Stimulated activated naive B cell treated with anti-CD40 and anti-IgM and Interleukin-4, amounts not matched to agents 10 μg/mL and 1 μg/mL and 100 μg/mL, for 72 hours (primary cell): ENCODE measurements around the gene TP53I11.

Experiments used
- ATAC-seq, 2 donors: fragments of 150-1000 bp; cut with Tn5 transposase; replicated peaks; 2 replicates each; pipeline ENCODE4 v1.10.0; 2021; ENCODE audit warnings: moderate library complexity in 1 of 2
- DNase-seq: peaks from one replicate; pipeline ENCODE4 v3.0.0; 2021
- H3K27ac Mint-ChIP-seq: one replicate; pipeline ENCODE4 v1.8.0; 2022; ENCODE audit warnings: mild to moderate bottlenecking, mixed read lengths
- H3K27me3 Mint-ChIP-seq, 2 donors: one replicate each; pipeline ENCODE4 v1.8.0; 2022; ENCODE audit warnings: mixed read lengths in 2 of 2
- H3K36me3 Mint-ChIP-seq, 2 donors: one replicate each; pipeline ENCODE4 v1.8.0; 2022; ENCODE audit warnings: mixed read lengths in 2 of 2, mild to moderate bottlenecking in 1 of 2
- H3K4me1 Mint-ChIP-seq, 2 donors: one replicate each; pipeline ENCODE4 v1.8.0; 2022; ENCODE audit warnings: mixed read lengths in 2 of 2, mild to moderate bottlenecking in 1 of 2
- H3K4me3 Mint-ChIP-seq, 2 donors: one replicate each; pipeline ENCODE4 v1.8.0; 2022; ENCODE audit warnings: mild to moderate bottlenecking in 2 of 2, mixed read lengths in 2 of 2, moderate library complexity in 1 of 2
- H3K9me3 Mint-ChIP-seq, 2 donors: one replicate each; pipeline ENCODE4 v1.8.0; 2022; ENCODE audit warnings: mixed read lengths in 2 of 2, mild to moderate bottlenecking in 1 of 2

TP53I11 gene

DNA sequence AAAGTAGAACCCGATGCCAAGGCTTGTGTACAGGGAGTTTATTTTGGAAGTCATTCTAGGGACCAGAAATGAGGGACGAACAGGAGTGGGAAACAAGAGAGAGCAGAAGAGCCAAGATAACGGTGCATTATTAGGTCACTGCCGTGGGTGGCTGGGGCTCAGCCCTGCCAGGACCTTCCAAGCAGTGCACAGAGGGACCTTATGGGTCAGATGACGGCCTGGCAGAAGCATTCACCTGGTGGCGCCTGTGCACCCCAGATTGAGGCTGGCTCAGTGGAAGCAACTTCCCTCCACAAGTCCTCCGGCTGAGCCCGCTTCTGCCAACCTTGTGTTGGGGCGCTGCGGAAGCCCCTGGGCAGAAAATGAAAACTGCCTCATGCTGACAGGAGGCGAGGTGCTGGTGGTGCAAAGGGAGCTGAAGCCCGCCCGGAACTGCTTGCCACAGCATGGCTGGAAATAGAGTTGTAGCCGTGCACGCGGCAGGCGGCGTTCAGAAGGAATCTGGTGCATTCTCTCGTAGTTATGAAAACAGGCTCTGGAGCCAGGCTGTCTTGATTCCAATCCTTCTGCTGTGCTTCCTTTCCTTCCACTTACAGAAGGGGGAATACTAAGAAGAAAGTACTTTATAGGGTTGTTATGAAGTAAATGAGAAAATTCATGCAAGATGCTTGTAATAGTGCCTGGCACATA lies 22.2 kb upstream of the TP53I11 start:
- Mint-ChIP-seq H3K27ac (no peak overlapping the region), H3K4me1 (peaks cover 0 to 3% of the 10 kb centered on the region in 2 donors), H3K4me3 (no peak overlapping the region), H3K36me3 (no peaks in the 10 kb centered on the region), H3K9me3 (no peaks in the 10 kb centered on the region), H3K27me3 (peaks cover 0 to 8% of the 10 kb centered on the region in 2 donors)
- DNase-seq: no peak
- no peak for ATAC-seq

DNA sequence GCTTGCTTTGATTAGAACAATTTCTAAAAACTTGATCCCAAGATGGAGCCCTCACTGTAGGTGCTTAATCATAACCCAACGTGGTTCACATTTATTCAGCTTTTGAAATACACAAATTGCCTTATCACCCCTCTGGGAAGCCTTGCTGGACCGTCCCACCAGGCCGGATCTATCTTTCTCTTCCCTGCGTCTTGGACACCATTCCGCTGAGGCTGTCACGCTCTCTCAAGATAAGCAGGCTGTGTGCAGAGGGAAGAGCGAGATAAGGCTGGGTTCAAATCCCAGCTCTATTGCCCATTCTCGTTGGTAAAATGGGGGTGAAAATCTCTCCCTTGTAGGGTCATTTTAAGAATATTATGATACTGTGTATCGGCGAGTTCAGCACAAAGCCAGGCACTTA lies 20.5 kb upstream of the TP53I11 start:
- H3K27me3 Mint-ChIP-seq: no peaks in the 10 kb centered on the region
- ATAC-seq (no peak), DNase-seq (no peak)
- no peaks in the 10 kb centered on the region for H3K9me3 Mint-ChIP-seq
- no peak overlapping the region for H3K4me3 Mint-ChIP-seq
- H3K4me1 Mint-ChIP-seq: no peaks in the 10 kb centered on the region
- H3K27ac Mint-ChIP-seq: no peak overlapping the region
- no peaks in the 10 kb centered on the region for H3K36me3 Mint-ChIP-seq

DNA sequence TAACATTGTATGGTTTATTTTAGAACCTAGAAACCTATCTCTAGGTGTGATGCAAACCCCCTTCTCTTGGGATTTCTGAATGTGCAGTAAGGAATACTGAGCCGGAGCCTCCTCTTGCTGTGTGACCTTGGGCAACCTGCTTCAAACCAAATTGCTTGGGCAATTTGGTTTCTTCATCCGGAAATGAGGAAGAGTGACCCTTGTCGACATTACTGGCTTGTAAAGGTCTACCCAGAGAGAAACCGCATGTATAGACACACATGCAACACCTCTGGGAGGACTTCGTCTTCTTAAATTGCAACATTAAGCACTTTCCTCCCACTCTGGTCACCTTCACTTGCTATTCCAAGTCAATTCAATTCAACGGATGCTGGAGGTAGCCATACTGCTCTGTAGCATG lies 19.6 kb upstream of the TP53I11 start:
- DNase-seq (no peak), ATAC-seq (no peak)
- H3K4me1 Mint-ChIP-seq: no peaks in the 10 kb centered on the region
- H3K4me3 Mint-ChIP-seq: no peak overlapping the region
- H3K27me3 Mint-ChIP-seq: no peaks in the 10 kb centered on the region
- no peak overlapping the region for H3K27ac Mint-ChIP-seq
- no peaks in the 10 kb centered on the region for H3K36me3 Mint-ChIP-seq
- H3K9me3 Mint-ChIP-seq: no peaks in the 10 kb centered on the region

DNA sequence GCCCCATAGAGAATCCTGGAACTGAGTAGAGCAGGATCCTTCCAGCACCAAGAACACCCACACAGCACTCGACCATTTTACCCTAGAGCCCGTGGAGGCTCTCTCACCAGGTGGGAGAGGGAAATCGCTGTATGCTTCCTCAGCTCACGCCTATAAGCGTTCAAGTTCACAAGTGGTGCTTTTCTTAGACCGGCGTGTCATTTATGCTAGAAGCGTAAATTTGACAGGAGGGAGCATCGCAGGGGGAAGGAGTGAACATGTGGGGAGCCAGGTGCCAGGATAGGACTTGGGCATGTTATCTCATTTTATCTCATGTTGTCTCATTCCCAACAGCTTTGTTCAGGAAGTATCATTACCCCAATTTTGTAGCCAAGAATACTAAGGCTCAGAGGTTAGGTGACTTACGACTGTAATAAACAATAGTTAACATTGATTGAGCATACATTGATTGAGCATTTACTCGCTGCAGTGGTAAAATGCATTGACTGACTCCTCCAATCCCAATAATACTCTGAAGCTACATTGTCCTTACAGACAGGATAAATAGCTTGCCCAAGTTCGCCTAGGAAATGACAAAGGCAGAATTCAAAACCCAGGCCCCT lies 19.1 kb upstream of the TP53I11 start:
- Mint-ChIP-seq H3K4me3 (no peak overlapping the region), H3K36me3 (no peaks in the 10 kb centered on the region), H3K4me1 (no peaks in the 10 kb centered on the region), H3K9me3 (no peaks in the 10 kb centered on the region), H3K27ac (no peak overlapping the region), H3K27me3 (no peaks in the 10 kb centered on the region)
- DNase-seq (no peak), ATAC-seq (no peak)

DNA sequence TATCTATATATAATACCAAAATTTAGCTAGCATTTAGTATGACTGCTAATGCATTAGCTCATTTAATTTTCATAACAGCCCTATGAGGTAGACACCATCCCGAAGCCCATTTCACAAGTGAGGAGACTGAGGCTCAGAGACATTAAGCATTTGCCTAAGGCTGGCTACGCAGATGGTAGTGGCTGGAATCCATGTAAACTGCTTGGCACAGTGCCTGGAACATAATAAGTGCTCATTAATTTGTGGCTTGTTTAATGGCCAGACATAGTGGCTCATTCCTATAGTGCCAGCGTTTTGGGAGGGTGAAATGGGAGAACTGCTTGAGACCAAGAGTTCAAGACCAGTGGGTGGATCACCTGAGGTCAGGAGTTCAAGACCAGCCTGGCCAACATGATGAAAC lies 17.8 kb upstream of the TP53I11 start:
- Mint-ChIP-seq H3K27me3 (no peaks in the 10 kb centered on the region), H3K4me3 (no peak overlapping the region), H3K9me3 (no peaks in the 10 kb centered on the region), H3K27ac (no peak overlapping the region), H3K36me3 (no peaks in the 10 kb centered on the region), H3K4me1 (peaks cover 4 to 9% of the 10 kb centered on the region in 2 donors)
- DNase-seq: no peak
- no peak for ATAC-seq

DNA sequence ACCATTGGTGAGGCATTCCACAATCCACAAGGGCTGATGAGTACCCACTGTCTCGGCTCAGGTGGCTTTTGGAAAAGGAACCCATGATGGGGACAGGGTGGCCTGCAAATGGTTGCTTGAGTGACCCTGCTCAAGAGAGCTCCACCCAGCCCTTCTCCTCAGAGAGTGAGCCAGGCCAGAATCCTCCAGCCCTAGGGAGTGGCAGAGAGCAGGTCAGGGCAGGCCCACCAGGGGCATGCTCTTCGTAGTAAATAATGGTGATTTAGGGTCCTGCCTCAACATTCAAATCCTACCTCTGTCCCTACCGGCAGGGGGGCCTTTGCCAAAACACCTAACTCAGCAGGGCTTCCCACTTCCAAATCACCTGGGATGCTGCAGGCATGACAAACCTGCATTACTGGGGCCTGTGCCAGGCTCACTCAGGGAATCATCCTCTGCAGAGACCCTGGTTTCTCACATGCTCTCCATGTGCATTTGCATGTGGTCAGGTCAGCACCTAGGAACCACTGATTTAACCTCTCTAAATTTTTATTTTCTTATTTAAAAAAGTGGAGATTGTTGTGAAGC lies 17.3 kb upstream of the TP53I11 start:
- no peak for DNase-seq
- Mint-ChIP-seq H3K4me1 (peaks cover 4 to 9% of the 10 kb centered on the region in 2 donors), H3K27me3 (no peaks in the 10 kb centered on the region), H3K4me3 (no peak overlapping the region), H3K27ac (no peak overlapping the region), H3K36me3 (no peaks in the 10 kb centered on the region), H3K9me3 (no peaks in the 10 kb centered on the region)
- no peak for ATAC-seq

DNA sequence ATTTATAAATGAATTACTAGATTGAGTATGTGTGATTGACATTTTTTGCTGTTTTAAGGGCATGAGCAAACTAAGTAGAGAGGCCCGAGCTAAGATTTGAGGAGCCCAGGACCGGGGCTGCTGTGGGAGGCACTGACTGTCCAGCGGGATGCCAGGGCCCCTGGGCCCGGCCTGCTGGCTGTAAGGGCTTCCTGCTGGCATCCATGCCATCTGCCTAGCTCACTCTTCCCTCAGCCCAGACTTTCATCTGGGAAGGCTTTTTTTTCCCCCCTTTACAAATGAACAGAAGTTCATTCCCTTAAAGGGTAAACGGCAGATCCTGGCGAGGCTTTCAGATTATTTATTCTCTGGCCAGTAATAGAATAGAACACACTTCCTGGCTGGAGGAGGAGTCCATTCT lies 16.0 kb upstream of the TP53I11 start:
- Mint-ChIP-seq H3K4me1 (peaks cover 4 to 9% of the 10 kb centered on the region in 2 donors), H3K4me3 (no peak overlapping the region), H3K27ac (no peak overlapping the region), H3K27me3 (no peaks in the 10 kb centered on the region), H3K9me3 (no peaks in the 10 kb centered on the region), H3K36me3 (no peaks in the 10 kb centered on the region)
- no peak for ATAC-seq
- no peak for DNase-seq

DNA sequence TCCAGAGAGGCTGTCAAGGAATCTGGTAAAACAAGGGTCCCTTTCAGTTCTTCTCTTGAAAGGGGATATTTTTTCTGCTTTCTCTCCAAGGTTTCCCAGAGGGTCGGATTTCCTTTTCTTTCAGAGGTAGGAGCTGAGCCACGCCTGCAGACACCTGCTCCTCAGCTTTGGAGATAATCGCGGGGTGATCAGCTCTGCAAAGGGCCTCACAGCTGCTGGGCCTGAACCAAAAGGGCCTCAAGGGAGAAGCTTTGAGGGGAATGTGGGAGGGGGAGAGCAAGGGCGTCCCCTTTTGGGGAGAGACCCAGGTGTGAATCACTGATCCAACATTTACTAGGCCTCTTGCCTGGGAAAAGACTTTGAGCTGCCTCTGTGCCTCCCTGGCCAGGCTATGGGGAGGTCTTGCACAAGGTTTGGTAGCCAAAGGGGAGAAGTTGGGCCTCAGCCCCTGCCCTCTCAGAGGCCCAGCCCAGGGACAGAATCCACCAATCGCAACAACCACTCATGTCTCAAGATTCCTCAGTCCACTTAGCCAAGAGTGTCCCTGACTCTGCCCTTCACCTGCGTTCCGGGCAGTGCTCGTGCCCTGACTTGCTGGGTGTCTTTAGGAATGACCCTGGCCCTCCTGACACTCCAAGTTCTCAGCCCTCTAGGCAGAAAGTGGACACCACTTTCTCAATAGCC lies 14.0 kb upstream of the TP53I11 start:
- DNase-seq (no peak), ATAC-seq (no peak)
- Mint-ChIP-seq H3K9me3 (no peaks in the 10 kb centered on the region), H3K27ac (no peak overlapping the region), H3K4me1 (peaks cover 4 to 9% of the 10 kb centered on the region in 2 donors), H3K27me3 (no peaks in the 10 kb centered on the region), H3K4me3 (no peak overlapping the region), H3K36me3 (no peaks in the 10 kb centered on the region)

DNA sequence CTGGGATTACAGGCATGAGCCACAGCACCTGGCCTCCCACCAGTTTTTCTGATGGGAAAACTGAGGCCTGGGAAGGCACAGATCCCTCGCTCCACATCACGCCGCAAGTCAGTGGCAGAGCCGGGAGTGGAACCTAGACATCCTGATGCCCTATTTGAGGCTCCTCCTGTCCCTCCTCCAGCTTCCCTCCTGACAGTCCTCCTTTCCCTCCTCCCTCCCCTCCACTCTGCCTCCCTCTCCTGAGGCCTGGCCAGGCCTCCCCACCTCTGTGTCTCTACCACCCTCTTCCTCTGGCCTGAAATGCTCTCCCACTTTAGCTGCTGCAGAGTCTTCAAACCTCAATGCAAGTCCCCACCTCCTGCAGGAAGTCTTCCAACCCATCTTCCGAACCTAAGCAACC lies 13.3 kb upstream of the TP53I11 start:
- ATAC-seq (no peak), DNase-seq (no peak)
- Mint-ChIP-seq H3K27ac (no peak overlapping the region), H3K9me3 (no peaks in the 10 kb centered on the region), H3K27me3 (no peaks in the 10 kb centered on the region), H3K4me3 (no peak overlapping the region), H3K36me3 (no peaks in the 10 kb centered on the region), H3K4me1 (peaks cover 4 to 9% of the 10 kb centered on the region in 2 donors)

DNA sequence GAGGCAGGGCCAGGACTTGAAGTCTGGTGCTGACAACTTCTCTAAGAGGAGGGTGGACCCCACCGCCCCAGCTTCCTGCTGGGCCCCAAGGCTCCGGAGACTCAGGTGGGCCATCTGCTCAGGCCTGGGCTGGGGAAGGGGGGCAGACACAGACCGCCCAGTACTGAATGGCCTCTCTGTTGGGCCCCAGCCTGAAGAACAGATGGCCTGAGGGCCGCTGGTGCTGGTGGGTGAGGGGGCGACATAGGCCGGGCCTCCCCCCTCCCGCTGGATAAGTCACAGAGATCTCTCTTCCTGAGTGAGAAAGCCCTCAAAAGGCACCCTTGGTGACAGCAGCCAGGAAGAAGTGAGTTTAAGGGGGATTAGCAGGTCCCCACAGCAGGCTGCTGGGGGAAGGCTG lies 12.5 kb upstream of the TP53I11 start:
- Mint-ChIP-seq H3K27ac (no peak overlapping the region), H3K4me3 (no peak overlapping the region), H3K4me1 (peaks cover 5 to 11% of the 10 kb centered on the region in 2 donors), H3K9me3 (no peaks in the 10 kb centered on the region), H3K27me3 (no peaks in the 10 kb centered on the region), H3K36me3 (no peaks in the 10 kb centered on the region)
- ATAC-seq (no peak), DNase-seq (no peak)

DNA sequence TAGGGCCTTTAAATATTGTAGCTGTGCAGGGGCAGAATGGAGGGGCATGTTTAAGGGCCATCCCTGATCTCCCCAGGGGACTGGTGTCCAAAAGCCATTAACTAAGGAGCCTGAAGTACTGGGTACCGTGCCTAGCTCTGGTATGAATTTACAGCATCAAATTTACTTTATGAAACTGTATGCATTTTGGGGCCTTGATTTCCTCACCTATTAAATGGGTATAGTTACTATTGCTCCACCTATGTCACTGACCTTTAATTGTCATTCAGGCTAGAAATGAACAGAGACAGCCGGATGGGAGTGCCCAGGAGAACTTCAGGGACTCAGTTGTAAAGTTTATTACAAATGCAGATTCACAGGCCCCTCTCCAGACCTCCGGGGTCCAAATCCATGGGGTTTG lies 11.8 kb upstream of the TP53I11 start:
- Mint-ChIP-seq H3K4me3 (no peak overlapping the region), H3K4me1 (peaks cover 6 to 15% of the 10 kb centered on the region in 2 donors), H3K27me3 (no peaks in the 10 kb centered on the region), H3K27ac (no peak overlapping the region), H3K9me3 (no peaks in the 10 kb centered on the region), H3K36me3 (no peaks in the 10 kb centered on the region)
- DNase-seq (no peak), ATAC-seq (no peak)

DNA sequence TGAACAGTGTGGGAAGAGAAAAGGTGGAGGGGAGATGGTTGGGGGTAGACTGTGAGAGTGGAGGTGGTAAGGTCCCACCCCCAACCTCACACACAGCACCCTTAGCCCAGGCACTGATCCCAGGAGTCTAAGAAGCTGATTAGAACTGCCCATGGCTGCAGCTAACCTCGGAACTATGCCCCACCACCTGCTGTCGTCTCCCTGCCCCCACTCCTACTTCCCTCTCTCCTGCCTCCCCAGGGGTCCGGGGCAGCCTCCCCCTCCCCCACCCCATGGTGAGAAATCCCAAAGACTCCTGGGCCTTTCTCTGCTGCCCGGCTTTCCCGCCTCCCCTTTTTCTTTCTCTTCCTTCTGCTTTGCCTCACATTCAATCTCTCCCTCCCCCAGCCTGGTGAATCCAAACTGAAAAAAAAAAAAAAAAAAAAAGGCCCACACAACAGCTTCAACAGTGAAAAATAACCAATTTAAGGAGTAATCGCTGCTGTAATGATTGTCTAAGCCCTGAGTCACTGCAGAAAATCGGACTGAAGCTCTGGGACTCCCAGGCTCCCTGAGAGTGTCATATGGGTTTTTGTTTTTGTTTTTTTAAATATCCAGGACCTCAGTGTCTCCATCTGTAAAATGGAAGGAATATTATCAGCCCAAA lies 9.6 kb upstream of the TP53I11 start:
- H3K27ac Mint-ChIP-seq: no peak overlapping the region
- H3K4me1 Mint-ChIP-seq: peaks cover 10 to 22% of the 10 kb centered on the region in 2 donors
- no peaks in the 10 kb centered on the region for H3K9me3 Mint-ChIP-seq
- H3K27me3 Mint-ChIP-seq: no peaks in the 10 kb centered on the region
- DNase-seq: no peak
- ATAC-seq: no peak
- no peaks in the 10 kb centered on the region for H3K36me3 Mint-ChIP-seq
- no peak overlapping the region for H3K4me3 Mint-ChIP-seq

DNA sequence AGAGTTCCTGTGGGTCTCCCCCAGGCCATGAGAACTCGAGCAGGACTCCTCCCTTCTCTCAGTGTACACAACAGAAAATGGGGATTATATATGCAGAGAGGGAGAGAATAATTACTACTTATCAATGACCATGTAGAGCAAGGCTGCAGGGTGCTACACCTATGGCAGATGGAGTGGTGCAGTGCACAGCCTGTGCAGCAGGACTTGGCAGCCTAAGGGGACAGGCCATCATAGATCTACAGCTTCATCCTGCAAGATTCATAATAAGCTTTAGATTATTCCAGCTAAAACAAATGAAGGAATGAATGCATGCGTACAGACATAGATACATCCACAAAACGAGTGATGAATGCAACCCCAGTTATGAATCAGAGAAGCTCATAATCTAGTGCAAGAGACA lies 8.4 kb upstream of the TP53I11 start:
- no peaks in the 10 kb centered on the region for H3K27me3 Mint-ChIP-seq
- no peak overlapping the region for H3K4me3 Mint-ChIP-seq
- peak overlapping the region; percentile 9 for H3K27ac Mint-ChIP-seq
- DNase-seq: no peak
- no peaks in the 10 kb centered on the region for H3K9me3 Mint-ChIP-seq
- no peak for ATAC-seq
- peaks cover 17 to 28% of the 10 kb centered on the region in 2 donors for H3K4me1 Mint-ChIP-seq
- H3K36me3 Mint-ChIP-seq: no peaks in the 10 kb centered on the region

DNA sequence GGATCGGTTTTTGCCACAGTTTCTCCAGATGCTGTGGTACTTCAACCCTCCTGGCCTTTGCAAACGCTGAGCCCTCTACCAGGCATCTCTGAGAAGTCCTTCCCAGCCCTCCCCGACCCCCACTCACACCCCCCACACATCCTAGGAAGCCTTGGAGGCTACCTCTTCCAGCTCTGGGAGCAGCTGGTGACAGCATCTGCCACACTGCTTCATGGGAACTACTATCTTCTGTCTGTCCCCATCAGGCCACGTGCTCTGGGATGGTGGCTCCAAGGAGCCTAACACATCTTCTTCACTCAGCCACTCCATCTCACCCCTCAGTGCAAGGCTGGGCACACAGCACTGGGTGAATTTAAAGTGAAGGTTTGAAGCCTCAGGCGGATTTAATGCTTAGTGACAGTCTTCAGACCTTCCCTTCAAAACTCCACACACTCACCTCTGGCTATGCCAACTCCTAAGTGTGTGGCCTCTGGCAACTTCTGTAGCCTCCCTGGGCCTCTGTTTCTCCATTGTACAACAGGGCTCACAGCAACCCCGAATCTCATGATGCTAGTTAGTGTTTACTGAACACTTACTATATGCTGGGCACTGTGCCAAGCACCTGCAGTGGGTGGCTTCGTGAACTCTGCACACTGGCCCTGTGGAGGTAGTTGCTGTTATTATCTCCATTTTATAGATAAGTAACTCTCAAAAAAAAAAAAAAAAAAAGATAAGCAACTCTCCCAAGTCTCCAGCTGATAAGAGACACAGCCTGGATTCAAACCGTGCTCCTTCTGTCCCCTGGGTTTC lies 7.3 kb upstream of the TP53I11 start:
- H3K4me1 Mint-ChIP-seq: peaks cover 17 to 27% of the 10 kb centered on the region in 2 donors
- no peaks in the 10 kb centered on the region for H3K36me3 Mint-ChIP-seq
- no peaks in the 10 kb centered on the region for H3K9me3 Mint-ChIP-seq
- no peak overlapping the region for H3K4me3 Mint-ChIP-seq
- no peaks in the 10 kb centered on the region for H3K27me3 Mint-ChIP-seq
- H3K27ac Mint-ChIP-seq: no peak overlapping the region
- ATAC-seq (no peak), DNase-seq (no peak)
